Stimulated activated CD4-positive, alpha-beta T cell treated with anti-CD3 and anti-CD28 coated beads, Interleukin-12 subunit alpha, Interleukin-12 subunit beta, amount 100 ng/mL, for 48 hours (primary cell): ENCODE data around the gene B9D1.

Experiments
- DNase-seq, 3 donors: peaks; one replicate each; pipeline ENCODE4 v3.0.0-alpha.2; 2020; ENCODE audit warnings: low read depth in 2 of 3, low spot score in 1 of 3

Gene B9D1

DNA sequence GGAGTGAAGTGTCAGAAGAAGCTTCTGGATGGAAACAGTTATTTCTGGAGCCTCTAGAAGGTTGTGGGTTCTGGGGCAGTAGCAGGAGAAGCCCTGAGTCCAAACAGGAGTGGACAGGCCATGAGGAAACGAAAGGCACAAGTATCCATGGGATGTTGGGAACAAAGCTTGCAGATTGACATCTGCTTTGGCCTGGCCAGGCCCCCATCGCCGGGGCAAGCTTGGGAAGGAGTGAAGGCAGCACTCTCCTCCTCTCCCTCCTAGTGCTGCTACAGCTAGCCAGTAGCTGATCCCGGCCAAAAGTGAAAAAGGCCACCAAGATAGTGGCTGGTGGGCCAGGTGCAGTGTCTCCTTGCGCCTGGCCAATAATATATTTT, 40.4 kb downstream of the B9D1 start:
- no peak for DNase-seq

DNA sequence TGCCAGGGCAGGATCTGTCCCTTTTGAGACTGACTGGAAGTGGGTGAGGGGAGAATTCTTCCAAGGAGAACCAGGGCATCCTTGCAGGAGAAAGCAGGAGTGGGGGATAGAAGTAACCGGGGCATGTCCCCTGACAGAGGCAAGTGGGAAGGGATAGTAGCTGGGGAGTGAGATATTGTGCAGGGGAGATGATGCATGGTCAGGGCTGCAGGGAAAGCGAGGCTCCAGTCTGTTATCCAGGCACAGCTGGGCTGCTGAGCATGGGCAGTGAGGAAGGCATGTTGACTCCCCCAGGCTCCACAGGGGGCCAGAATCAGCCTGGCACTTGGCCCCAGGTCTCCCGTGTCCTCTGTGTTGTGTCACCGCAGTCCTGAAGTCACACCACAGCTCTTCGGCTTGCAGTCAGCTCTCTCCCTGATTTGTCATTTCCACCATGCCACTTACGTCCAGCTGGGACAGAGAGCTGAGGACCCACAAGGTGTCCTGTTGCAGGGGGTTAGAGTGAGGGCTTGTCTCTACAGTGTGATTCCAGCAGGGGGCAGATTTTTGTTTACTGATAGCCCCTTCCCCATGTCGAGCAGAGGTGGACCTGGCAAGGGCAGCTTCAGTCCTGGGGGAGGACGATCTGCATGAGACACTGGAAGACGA, 40.9 kb downstream of the B9D1 start:
- no peak for DNase-seq

DNA sequence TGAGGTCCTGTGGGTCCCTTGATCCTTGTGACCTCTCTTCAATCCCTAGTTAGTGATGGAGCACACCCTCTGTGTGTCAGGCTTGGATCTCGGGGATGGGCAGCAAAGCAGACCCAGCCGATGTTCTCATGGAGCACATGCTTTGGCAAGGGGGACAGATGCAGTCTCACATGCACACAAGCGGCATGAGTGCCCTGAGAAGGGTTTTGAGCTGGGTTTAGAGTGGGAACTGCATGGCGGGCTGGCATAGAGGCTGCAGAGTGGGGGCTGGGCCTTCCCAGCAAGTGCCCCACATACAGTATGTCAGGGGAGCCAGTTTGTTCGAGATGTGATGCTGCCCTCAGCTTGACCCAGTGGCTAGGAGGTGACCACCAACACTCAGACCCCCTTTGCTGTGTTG, 41.6 kb downstream of the B9D1 start:
- no peak for DNase-seq

DNA sequence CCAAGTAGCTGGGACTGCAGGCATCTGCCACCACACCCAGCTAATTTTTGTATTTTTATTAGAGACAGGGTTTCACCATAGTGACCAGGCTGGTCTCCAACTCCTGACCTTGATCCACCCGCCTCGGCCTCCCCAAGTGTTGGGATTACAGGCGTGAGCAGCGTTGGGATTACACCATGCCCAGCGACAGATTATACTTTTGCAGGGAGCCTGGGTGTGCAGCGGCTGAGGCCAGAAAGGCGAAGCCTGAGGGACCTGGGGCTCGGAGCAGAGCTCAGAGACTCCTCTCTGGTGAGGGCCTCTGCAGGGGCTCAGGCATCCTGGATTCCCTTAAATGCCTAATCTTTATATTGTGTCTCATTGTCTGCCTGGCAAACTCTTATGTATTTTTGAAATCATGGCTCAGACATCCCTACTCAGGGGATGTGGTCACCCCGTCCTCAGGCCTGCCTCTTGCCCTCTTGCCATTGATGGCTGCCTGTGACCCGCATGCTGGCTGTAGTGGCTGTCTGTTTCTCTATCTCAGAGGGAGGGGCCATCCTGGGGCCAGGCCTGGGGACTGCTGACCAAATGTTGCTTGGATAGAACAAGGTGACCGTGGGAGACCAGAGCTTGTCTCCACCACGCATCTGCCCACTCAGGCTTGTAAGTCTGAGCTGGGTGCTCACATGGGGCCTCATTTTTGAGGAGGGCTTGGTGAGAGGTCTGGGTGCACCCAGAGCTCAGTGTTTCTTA, 42.6 kb downstream of the B9D1 start:
- no peak for DNase-seq

DNA sequence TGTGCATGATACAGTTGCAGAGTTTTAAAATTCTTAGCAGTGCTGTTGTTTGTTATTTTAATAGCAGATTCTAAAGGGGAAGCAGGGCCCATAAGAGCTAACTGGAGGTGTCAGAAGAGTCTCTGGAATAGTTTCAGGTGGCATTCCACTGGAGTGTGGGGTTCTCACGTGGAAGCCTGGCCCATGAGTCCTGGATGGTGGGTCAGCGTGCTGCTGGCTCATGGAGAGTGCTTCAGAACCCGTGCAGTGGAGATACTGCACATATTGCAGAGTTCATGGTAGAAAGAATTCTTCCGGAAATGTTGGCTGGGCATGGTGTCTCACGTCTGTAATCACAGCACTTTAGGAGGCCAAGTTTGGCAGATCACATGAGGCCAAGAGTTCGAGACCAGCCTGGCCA, 43.9 kb downstream of the B9D1 start:
- no peak for DNase-seq

DNA sequence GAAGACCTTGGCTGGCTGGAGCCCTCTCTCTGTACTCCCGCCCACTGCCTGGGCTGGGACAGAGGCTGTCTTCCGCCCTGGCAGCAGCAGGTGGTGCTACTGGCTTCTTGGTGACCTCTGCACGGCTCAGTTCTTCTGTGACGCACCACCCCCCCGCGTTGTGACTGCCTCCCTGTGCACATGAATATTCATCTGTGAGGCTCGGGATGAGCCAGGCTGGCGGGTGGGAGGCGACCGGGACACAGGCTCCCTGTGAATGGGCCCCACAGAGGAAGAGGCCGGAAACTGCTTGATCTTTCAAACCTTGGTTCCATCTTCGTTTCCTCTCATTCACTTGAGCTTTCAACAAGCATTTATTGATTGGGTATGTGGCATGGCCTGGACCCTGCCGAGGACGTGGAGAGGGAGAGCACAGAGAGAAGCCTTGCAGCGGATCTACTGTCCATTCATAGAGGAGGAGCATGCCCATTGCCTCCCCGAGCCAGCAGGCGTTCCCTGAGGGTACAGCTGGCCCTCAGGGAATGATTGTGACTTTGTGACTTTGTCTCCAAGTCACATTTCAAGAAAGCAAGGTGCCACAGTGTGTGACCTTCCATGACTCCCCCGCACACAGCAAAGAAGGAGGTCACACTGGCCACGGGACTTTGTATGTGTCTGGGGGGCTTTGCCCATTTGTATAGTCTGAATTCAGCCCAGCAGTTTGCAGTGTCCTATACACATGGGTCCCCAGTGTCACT, 45.0 kb downstream of the B9D1 start:
- no peak for DNase-seq

- DNase-seq: no peak
Observed at GRCh38 chr17:19316761-19317358, 45.7 kb downstream of the B9D1 start.

DNA sequence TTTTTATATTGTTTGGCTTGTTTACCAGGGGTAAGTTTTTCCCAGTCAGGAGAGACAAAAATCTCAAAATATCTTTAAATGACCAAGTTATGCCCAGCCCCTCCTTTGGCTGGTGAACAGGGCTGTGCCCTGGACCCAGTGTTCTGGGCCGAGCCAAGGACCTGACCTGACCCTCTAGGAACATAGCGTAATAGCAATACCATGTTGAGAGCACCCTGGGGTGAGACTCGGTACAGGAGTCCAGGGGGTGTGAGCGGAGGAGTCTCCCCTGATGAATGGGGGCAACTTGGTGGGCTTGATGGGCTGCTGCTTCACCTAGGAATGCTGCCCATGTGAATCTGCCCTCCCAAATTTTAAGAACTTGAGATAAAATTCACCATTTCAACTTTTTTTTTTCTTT, 47.4 kb downstream of the B9D1 start:
- DNase-seq: no peak

- no peak for DNase-seq
Observed at GRCh38 chr17:19313746-19314651, 48.5 kb downstream of the B9D1 start.

DNA sequence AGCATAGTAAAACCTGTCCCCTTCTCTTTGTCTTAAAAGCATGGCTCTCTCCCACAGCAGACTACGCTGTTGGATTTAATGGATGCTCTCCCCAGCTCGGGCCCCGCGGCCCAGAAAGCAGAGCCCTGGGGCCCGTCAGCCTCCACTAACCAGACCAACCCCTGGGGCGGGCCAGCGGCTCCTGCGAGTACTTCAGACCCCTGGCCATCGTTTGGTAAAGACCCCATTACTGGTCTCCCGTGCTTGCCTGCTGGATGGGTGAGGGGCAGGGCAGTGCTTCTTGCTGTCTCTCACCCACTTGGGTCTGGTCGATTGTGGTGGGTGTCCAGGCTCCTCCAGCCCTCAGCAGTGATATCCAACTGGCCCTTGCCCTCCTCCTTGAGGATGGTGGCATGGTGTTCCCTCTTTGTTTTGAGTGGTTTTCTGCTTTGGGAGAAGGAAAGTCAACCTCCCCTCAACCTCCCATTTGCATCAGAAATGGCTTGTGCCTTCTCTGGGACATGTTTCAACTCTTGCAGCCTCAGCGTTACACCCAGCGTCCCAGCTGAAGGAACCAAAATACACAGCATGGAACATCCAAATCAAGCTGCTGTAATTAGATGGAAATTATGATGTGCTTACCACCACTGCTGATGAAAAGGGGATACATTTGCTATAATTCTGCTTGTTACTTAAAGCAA, 49.3 kb downstream of the B9D1 start:
- DNase-seq: no peak

GRCh38 chr17:19312406-19312805, 50.1 kb downstream of the B9D1 start:
- no peak for DNase-seq

GRCh38 chr17:19311421-19312215, 50.9 kb downstream of the B9D1 start:
- no peak for DNase-seq

GRCh38 chr17:19311016-19311415, 51.5 kb downstream of the B9D1 start:
- no peak for DNase-seq

DNA sequence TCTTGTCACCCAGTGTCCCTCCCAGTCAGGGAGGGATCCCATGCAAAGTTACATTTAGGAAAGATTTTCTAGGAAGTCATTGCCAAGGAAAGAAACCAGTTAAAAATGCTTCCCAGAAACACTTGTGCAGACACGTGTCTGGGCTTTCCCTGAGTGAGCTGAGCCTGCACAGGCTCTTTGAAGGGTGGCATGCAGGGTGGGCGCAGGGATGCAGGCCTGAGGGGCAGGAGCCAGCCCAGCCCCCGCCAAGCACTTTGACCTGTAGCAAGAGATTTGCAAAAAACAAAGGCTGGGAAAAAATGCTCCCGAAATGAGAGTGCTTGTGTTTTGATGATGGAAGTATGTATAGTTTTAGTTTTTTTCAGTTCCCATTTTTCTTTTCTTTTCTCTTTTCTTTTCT, 52.4 kb downstream of the B9D1 start:
- DNase-seq: no peak

DNA sequence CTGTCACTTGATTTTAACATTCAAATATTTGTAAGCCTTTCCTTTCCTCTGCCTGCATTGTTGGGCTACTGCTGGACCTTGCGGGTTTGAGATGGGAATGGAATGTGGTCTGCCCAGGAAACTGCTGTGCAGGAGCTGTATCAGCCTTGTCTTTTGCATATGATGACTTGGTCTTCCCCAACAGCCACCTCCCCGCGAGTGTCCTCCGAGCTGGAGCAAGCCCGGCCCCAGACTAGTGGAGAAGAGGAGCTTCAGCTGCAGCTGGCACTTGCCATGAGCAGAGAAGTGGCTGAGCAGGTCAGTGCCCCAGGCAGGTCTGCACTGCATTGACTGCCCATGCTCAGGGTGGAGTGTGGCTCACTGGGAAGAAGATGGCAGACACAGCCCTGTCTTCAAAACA, 52.8 kb downstream of the B9D1 start:
- no peak for DNase-seq

GRCh38 chr17:19308398-19308797, 54.1 kb downstream of the B9D1 start:
- no peak for DNase-seq

- DNase-seq: no peak
Observed at GRCh38 chr17:19307521-19307920, 55.0 kb downstream of the B9D1 start.

DNA sequence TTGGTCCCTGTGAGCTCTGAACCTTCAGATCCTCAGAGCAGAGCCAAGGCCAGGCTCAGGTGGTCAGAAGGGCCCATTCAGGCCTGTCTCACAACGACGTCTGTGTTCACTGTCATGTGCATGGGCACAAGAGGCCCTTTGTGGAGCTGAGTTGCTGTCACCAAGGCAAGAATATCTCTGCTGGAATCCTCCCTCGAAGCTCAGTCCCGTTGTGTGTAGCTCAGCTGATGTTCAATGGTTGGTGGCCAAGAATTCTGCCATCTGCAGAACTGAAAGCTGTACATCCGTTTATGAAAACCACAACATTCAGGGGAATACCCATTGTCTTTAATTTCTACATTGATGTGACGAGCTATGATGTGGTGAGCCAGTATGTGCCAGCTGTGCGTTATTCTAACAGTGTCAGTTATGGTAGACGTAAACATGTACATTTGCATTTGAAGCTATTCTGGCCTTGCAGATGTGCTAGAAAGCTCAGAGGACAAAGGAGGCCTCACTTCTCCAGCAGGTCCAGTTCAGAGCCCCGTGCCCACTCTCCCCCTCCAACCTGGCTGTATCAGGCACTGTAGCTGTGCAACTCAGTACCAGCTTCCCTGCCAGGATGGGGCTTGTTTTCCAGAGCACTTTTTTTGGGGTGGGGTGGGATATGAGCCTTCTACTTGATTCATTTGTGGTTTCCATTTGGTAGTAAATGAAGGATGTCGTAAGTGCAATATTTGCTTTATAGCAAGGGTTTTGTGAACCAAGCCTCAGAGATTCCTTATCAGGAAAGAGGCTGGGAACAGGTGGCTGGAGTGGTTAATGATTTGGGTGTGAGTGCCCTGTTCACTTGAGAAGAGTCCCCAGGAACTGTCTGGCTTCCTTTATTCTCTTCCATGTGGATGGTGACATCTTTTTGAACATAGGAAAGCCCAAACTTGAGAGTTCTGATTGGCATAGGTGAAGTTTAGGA, 56.1 kb downstream of the B9D1 start:
- DNase-seq: peak; percentile 4 to 10 (median 5)
